NCI-H187 treated with DMSO at 0.1 percent for 48 hours (cell line): Measurements from ENCODE around the gene HIVEP2.

Experiments used
- DNase-seq: peaks from one replicate; lab custom pipeline; 2025; lab: John Stamatoyannopoulos, UW

The HIVEP2 gene

GRCh38 chr6:142773324-142773723 is 171.7 kb downstream of the HIVEP2 start:
- DNase-seq = no peak

DNA sequence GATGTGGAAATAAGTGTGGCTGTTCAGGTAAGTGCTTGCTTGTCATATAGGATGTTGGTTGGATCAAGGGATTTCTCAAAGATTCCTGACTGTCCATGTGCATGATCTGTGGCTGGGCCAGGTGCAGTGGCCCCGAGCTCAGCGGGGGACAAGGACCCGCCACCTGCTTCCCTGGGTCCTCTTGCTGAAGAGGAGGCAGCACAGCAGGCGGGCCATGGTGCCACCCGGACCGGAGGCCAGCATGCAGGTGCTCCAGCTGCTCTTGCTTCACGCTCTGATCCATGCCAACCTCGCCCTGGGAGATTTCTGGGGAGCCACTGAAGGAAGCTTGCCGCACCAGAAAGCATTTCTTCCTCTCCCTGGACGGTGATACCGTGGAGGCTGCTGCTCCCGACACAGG is 173.8 kb downstream of the HIVEP2 start:
- DNase-seq = no peak

DNA sequence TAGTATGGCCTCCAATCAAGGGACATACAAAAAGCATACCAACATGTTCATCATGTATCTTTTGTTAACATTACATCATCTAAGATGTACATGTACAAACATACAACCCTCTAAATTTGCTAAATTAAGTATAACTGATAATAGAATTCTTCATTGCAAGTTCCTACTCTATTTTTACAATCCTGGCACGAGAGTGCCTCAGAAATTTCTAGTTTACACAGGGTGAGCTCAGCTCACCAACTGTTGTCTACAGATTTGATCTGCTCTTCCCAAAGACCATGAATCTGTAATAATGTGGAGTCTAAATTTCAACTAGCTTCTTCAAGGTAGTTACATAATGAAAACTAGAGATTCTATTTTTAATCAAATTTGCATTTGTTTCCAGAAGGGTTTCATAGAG is 179.7 kb downstream of the HIVEP2 start:
- no peak for DNase-seq

- no peak for DNase-seq
Observed at GRCh38 chr6:142764311-142764710, 180.7 kb downstream of the HIVEP2 start.

DNA sequence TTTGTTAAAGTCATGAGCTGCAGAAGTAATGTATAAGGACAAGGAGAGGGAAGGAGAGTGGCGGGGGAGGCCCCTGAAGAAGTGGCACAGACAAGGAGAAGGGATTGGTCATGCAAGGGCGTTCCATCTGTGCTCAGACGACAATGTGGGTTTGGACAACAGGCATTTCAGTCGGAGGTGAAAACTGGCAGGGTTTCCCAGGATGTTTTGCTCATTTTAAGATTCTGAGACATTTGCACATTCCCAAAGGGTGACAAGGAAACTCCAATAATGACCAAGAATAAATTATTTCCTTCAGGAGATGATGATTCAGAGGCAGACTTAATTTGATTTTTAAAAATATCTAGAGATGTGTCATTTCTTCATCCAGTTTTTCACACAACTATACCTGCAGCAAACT is 181.8 kb downstream of the HIVEP2 start:
- no peak for DNase-seq

- DNase-seq = no peak
Observed at GRCh38 chr6:142761756-142762155, 183.2 kb downstream of the HIVEP2 start.

DNA sequence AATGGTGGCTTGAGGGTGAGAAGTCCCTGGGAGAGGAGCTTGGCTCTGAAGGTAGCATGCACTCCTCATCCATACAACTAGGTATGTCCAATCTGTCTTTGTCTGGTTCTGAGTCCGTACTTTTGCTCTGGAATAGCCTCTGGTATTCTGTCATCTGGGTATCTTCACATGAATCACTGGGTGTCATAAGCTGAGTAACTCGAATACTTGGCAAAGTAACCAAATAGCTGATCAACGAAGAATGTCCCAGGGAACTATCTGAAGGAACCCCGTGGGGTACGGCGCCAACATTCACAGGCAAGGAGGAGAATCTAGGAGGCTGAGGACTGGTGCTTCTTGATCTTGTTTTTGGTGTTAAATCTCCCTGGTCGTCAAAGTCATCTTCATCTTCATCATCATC is 184.8 kb downstream of the HIVEP2 start:
- DNase-seq = no peak

DNA sequence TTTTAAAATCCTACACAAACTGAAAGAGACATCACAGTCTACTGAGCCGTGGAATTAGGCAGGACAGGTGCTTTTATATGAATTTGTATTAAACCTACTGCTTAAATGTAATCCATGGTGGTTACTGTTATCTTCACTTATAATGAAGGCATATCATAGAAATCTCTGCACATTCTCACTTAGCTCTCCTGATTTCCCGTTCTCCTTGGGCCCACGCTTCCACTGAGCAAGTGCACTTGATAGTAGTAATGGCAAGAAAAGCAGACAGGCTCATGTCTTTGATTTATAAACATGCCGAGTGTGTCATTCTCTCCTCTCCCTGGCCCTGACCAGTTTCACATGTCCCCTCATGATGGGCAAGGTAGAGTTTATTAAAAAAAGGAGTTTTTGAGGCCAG is 186.3 kb downstream of the HIVEP2 start:
- DNase-seq = no peak

- no peak for DNase-seq
Observed at GRCh38 chr6:142757852-142758628, 186.9 kb downstream of the HIVEP2 start.

- no peak for DNase-seq
Observed at GRCh38 chr6:142756215-142756630, 188.8 kb downstream of the HIVEP2 start.

DNA sequence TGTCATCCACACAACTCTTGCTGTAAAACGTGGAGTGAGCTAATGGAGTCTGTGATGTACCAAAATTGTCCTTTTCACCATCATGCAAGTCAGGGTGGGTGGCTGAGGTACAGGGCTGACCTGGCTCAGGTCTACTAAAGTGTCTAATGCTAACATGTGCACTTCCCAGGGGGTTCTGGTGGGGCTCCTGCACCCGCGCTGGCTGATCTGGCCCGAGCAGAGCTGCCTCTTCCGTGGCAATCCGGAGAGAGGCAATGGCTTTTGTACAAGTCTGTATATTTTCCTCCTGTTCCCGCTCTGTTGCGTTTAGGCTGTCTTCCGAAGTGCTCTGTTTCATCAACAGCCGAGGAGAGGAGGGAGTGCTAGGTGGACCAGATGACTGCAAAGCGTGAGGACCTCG is 191.8 kb downstream of the HIVEP2 start:
- no peak for DNase-seq

DNA sequence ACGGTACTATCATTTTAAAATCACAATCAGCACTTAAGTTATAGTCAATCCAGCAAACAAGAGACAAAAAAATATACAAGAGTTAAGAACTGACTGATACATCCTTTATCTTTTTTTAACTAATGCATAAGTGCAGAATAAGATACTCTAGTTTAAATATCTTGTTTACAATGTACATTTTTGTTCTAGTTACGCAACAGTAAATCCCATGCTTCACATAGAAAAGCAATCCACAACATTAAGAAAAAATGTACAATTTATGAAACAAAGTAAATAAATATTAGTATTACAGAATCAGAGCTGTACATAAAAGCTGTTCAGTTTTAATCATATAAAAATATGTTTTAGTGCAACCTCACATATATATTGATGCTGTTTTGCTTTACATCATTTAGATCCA is 192.6 kb downstream of the HIVEP2 start:
- DNase-seq = no peak

DNA sequence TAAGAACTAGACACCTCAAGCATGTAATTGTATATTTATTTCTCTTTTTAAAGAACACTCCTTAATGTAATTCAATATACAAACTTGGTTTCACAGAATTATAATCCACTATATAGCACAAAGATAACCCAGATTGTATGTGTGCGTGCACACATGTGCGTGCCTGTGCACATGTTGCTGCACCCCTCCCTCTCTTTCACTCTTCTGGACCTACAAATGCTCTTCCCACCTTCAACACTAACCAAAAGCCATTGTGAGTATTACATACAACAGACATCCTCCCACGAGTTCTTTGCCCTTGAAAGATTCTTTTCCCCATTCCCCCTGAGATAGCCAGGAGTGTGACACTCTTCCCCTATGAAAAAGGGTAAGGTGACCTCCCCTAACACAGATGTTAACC is 193.5 kb downstream of the HIVEP2 start:
- DNase-seq = no peak

DNA sequence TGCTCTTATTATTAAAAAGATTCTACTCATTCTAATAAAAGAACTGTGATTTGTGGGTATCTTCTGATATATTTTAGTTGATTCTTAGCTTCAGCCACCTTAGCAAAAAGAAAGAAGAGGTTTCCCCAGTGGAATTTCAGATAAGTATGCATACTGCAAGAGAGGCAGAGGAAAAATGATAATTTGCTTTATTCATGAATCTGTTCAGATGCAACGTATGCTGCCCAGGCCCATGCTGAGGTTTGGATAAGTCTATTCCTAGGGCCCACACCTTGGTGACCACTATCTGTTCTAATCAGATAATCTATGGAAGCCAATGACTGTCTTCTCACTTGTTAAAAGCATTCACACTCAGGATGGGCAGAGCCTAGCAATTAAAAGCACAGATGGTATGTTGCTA is 194.0 kb downstream of the HIVEP2 start:
- no peak for DNase-seq

GRCh38 chr6:142749556-142749955 is 195.4 kb downstream of the HIVEP2 start:
- no peak for DNase-seq

DNA sequence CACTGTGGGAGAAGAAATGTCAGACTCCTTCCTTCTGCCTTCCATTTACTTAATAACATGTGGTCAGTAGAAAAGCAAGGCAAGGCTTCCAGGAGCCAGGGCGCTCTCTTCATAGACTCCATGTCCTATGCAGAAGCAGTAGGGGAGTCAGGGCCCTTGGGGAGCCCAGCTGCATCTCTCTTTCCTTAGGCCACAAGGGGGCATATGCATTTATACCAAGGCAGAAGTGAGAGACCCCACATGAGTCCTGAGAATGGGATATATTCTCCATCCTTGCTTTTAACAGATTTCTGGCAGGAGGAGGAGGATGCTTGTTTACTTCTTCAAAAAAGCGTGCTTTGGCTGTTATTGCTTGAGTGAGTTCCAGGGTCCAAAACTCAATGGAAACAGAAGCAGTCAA is 198.5 kb downstream of the HIVEP2 start:
- no peak for DNase-seq

DNA sequence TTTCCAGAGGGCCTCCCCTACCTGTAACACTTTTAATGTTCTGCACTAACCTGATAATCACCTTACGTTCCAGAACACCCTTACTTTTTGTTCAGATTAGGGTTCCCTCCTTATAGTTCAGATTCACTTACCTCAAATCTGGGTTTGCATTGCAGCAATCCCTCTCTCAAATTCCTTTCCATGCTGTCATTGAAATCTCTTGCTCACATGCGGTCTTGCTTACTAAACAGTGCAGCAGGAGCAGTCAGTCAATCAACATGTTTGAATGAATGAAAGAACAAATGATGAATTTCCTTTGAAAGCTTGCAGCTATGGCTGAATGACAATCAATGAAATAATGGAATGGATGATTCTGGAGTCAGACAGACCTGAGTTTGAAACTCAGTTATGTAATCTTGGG is 200.1 kb downstream of the HIVEP2 start:
- DNase-seq = no peak

DNA sequence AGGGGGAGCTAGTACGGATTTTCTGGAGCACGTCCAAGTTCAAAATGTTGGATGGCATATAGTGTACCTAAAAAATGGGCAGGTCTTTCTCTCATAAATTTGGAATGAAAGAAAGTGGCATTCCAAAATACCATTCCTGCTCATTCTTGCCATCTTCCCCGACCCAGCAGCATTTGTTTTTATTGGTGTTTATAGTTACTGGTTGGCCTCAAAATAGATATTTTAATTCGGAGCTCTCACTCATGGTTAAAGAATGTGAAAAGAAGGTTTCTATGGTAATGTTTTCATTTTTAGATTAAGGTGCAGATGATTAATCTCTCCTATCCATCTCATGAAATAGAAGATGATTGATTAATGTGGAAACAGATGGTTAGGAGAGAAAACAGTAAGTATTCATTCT is 204.5 kb downstream of the HIVEP2 start:
- DNase-seq = no peak

DNA sequence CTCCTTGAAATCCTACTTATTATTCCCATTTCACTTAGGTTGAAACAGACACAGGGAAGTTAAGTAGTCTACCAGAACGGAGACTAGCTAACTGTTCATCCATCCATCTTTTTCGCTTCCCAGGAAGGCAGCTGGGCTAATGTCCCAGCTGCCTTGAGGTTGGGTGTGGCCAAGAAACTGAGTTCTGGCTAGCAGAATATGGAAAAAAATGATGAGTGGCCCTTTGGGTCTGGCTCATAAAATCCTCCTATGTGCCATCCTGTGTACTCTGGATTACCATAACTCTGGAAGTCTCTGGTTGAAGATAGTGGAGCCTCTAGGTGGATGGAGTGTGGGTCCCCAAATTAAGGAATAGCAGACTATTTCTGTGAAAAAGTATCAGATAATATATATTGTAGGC is 206.2 kb downstream of the HIVEP2 start:
- no peak for DNase-seq

DNA sequence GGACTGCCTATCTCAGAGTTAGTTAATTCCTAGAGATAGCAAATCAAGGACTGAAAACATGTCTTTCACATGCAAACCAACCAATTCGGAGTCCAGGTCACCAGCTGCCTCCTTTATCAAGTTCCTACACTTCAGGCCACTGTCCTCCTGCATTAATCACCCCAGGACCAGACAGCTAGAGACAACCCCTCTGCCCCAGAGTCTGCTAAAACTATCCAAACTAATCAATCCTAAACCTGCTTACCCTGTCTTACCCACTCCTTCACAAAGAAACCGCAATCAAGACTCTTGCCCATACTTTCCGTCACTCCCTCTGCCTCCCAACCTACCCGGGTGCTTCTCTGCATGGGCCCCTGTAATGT is 207.0 kb downstream of the HIVEP2 start:
- no peak for DNase-seq

DNA sequence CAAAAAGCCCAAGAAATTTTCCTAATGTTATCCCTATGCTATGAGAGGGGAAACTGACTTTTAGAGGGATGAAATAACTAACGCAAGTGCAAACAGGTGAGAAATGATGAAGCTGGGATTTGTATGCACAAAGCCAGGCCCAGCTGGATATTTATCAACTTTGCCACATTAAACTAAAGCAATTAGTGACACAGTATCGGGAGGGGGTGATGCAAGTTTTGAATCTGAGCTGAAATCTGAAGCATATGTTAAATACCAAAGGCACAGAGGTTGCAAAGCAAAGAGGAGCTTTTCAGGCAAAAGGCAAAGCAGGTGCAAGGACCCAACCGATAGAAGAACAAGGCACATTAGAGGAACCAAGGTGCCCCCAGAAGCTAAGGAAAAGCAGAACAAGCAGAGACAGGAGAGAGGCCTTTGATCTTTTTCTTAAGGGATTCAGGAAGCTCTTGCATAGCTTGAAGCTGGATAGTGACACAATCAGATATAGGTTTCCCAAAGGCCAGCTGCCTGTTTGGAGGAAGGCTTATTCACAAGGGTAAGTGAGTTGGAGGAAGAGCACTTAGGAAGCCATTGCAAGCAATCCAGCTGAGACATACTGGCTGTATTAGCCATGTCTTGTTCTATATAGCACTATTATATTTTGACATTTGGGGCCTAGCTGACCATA is 207.5 kb downstream of the HIVEP2 start:
- no peak for DNase-seq

- no peak for DNase-seq
Observed at GRCh38 chr6:142735204-142735603, 209.8 kb downstream of the HIVEP2 start.

GRCh38 chr6:142732790-142733189 is 212.2 kb downstream of the HIVEP2 start:
- DNase-seq = no peak

GRCh38 chr6:142731611-142732010 is 213.4 kb downstream of the HIVEP2 start:
- DNase-seq = no peak
